ENCODE measurements around the gene KRT79.

- TF ChIP-seq CTCF (IDR thresholded peaks at IDR 0.05; ENCODE audit: insufficient read depth, low read length), result no peak
- TF ChIP-seq GABPA (IDR thresholded peaks at IDR 0.05; ENCODE audit: low read depth), result no peak
These were observed 29.1 kb downstream of the KRT79 start for GRCh38 chr12:52805000-52805399.
